OCI-M2 (cell line): Measurements from ENCODE around the gene ADGRL1.
"Not testable (repeated sequence)": the region's sequence is repeated elsewhere in the genome, so short reads cannot be mapped to it uniquely, and the experiment has no call there.

Experiments used
- DNase-seq: peaks from one replicate; lab custom pipeline; 2025; ENCODE audit not compliant: unreplicated experiment; lab: John Stamatoyannopoulos, UW

ADGRL1 gene

GRCh38 chr19:14195216-14195615 is 10.8 kb downstream of the ADGRL1 start:
- not testable (repeated sequence) for DNase-seq

DNA sequence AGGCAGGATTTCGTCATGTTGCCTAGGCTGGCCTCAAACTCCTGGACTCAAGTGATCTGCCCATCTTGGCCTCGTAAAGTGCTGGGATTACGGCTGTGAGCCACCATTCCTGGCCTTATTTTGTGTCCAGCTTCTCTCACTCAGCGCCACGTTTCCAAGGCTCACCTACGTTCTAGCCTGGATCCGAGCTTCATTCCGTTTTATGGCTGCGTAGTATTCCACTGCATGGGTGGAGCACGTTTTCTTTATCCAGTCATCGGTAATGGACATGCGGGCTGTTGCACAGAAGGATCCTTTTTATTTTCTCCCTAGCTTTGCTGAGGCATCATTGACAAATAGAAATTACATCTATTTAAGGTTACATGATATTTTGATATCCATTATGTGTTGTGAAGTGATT is 16.6 kb downstream of the ADGRL1 start:
- DNase-seq: no peak

DNA sequence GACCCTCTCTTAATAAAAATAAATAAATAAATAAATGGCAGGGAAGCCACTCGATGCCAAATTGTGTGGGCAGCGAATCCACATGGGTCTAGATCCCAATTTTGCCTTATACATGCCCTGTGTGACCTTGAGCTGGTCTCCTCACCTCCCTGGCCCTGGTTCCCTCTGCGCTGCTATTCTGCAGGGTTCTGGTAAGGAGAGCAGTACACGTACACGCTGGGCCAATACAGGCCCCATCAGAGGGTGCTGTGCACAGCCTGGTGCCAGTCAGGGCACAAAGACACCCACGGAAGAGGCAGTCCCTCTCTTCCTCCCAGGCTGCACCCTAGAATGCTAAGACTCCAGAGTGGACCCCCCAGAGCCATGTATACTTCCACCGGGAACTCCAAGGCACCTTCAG is 17.9 kb downstream of the ADGRL1 start:
- DNase-seq: not testable (repeated sequence)

DNA sequence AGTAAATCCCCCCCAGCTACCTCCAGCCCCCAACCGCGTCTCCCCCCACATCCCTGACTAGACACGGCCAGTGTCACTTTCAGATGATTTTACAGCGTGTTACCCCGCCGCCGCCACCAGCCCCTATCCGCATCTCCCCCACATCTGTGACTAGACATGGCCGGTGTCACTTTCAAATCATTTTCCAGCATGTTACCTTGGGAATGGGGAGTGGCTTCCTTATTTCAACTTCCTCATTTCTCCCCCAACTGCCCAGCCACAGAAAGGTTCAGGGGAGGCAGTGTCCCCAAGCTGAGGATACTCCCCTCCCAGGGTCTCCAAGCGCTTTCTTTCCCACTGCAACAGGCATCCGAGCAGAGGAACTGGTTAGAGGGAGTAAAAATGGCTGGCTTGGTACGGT is 18.4 kb downstream of the ADGRL1 start:
- no peak for DNase-seq

DNA sequence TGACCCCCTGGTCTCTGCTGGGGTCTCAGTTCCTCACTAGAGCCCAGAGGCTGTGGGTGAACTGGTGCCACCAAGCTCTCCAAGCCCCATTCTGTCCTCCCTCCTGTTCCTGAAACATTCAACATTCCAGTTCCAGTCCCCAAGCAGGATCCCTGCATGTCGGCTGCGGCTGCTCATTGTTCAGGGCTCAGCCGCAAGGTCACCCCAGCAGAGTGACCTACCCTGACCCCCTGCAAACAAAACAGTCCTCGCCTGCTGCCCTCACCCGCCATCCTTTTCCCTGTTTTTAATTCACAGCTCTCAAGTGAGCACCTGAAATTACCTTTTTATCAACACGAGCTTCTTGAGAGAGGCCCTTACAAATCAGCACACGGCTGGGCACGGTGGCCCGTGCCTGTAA is 19.3 kb downstream of the ADGRL1 start:
- DNase-seq: not testable (repeated sequence)

DNA sequence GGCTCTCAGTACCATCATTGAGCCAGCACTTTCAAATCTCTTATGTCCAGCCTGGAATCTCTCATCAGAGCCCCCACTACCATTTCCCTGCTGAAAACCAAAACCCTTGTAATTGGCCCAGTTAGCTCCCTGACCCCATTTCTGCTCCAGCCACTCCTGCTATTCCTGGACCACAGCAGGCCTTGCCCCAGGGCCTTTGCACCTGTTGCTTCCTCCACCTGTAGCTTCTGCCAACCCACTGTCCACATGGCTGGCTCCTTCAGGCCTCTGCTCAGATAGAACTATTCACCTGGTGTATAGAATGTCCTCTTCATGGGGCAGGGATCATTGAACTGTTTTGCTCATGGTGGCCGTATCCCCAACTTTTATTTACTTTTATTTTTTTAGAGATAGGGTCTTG is 20.3 kb downstream of the ADGRL1 start:
- not testable (repeated sequence) for DNase-seq

DNA sequence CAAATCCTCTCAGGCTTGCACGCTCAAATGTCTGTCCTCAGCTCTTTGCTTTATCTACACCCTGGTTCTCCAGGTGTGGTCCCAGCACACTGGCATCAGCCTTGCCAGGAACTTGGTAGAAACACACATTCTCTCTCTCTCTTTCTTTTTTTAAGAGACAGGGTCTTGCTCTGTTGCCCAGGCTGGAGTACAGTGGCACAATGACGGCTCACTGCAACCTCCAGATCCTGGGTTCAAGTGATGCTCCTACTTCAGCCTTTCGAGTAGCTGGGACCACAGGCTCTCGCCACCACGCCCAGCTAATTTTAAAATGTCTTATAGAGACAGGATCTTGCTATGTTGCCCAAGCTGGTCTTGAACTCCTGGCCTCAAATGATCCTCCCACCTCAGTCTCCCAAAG is 20.8 kb downstream of the ADGRL1 start:
- no peak for DNase-seq

GRCh38 chr19:14183741-14184350 is 22.1 kb downstream of the ADGRL1 start:
- DNase-seq: no peak

DNA sequence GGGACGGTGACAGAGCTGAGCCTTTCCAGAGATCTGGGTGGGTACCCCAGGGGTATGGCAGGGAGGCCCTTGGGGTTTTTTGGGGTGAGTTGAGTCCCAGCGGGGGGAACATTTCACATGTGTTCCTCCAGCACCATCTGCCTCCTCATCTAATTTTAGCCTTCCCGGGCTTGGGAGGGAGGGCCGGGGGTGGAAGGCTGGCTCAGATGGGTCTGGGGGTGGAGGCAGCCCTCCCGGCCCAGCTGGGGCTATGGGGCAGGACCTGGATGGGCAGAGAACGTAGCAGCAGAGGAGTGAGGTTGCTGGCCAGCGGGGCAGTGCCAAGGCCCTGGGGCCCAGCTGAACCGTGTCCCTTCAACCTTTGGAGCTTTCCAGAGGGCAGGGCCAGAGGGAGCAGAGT is 23.5 kb downstream of the ADGRL1 start:
- DNase-seq: no peak

GRCh38 chr19:14181906-14182305 is 24.1 kb downstream of the ADGRL1 start:
- no peak for DNase-seq

DNA sequence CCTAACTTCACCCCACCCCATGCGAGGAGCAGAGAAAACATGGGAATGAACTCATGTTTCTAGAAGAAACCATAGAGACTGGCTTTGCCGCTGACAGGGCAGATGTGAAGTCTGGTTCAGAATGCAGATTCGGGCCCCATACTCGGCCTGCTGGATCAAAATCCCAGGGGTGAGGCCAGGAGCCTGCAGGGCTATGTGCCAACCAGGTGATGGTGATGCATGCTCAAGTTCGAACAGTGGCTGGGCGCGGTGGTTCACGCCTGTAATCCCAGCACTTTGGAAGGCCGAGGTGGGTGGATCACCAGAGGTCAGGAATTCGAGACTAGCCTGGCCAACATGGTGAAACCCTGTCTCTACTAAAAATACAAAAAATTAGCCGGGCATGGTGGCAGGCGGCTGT is 24.8 kb downstream of the ADGRL1 start:
- DNase-seq: not testable (repeated sequence)

GRCh38 chr19:14177496-14178074 is 28.4 kb downstream of the ADGRL1 start:
- DNase-seq: no peak

DNA sequence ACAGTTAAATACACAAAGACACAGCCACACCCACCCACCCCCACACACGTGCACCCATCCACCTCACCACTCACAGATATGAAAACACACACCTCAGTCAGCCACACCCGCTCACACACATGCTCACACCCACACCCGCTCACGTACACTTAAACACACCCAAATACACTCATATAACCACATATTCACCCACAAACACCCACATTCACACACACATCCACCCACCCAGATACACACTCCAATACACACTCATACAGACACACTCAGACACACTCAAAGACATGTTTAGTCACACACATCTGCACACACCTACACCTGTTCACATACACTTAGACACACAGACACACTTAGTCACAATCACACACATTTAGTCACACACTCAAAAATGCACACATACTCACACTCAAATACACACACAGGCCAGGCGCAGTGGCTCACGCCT is 30.6 kb downstream of the ADGRL1 start:
- DNase-seq: no peak

DNA sequence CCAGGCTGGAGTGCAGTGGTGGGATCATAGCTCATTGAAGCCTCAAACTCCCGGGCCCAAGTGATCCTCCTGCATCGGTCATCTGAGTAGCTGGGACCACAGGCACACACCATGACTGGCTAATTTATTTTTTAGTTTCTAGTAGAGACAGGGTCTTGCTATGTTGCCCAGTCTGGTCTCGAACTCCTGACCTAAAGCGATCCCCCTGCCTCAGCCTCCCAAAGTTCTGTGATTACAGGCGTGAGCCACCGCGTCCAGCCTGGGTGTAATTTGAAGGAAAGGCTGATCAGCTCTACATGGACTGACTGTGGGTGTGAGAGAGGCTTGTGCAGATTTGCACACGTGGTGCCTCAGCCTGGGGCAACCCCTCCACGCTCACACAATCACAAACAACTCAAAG is 31.1 kb downstream of the ADGRL1 start:
- DNase-seq: no peak

DNA sequence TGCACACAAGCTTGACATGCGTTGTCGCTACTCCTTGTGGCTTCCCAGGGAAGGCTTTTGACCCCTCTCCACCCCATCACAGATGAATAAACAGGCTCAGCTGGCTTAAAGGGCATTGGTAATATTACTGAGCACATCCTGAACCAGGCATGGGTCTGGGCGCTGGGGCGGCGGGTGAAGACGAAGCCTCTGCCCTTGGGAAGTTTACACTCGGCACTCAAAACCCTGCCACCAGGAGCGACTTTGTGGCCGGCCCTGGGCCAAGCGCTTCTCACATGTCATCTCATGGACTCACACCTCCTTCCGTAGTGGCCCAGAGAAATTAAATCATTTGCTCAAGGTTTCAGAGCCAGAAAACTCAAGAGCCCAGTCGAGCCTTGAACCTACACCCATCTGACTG is 37.0 kb downstream of the ADGRL1 start:
- no peak for DNase-seq

DNA sequence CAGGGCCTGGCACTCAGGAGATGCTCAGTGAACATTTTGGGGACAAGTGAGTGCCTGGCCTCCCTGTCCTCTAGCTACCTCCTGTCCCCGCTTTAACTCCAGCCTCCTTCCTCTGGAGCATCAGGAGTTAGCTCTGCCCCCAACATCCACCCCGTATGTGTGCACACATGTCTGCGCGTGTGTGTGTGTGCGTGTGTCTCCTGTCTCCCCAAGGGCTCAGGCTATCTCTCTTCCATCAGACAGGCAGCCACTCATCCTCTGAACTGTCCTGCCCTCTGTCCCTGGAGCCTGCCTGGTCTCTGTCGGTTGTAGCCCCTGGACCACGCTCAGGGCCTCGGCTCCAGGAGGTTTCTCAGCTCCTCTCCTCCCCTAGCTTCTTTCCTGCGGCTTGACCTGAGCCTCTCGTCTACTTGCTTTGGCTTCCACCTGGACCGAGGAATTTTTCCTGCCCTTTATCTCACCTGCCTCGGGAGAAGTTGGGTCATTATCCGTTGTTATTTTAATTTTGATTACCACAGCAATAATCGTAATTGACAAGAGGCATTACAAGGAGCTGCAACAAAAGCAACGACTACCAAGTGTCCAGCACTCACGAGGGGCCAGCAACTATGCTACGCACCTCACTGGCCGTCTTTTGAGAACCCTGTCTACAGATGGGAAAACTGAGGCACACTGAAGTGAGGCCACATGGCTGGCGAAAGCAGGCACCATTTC is 37.6 kb downstream of the ADGRL1 start:
- no peak for DNase-seq

- no peak for DNase-seq
Observed at GRCh38 chr19:14167576-14168138, 38.3 kb downstream of the ADGRL1 start.

GRCh38 chr19:14166999-14167575 is 38.9 kb downstream of the ADGRL1 start:
- no peak for DNase-seq

GRCh38 chr19:14165990-14166830 is 39.8 kb downstream of the ADGRL1 start:
- DNase-seq: no peak

GRCh38 chr19:14164724-14165493 is 41.1 kb downstream of the ADGRL1 start:
- DNase-seq: no peak
